ENCODE results near the gene GCLC.

Gene GCLC

GRCh38 chr6:53523511-53524454, 21.1 kb downstream of the GCLC start:
- DNase-seq, result no peak

GRCh38 chr6:53520320-53520928, 24.5 kb downstream of the GCLC start:
- DNase-seq, result no peak

GRCh38 chr6:53518862-53519261, 26.0 kb downstream of the GCLC start:
- no peak for DNase-seq

DNA sequence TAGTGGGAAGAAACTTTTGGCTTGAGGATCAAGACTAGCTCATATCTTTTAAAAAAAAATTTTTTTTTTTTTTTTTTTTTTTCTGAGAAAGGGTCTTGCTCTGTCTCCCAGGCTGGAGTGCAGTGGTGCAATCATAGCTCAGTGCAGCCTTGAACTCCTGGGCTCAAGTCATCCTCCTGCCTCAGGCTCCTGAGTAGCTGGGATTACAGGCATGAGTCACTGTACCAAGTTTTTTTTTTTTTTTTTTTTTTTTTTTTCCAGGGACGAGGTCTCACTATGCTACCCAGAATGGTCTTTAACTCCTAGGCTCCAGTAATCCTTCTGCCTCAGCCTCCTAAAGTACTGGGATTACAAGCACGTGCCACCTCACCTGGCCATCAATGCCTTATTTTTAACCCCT, 27.9 kb downstream of the GCLC start:
- DNase-seq, result no peak

DNA sequence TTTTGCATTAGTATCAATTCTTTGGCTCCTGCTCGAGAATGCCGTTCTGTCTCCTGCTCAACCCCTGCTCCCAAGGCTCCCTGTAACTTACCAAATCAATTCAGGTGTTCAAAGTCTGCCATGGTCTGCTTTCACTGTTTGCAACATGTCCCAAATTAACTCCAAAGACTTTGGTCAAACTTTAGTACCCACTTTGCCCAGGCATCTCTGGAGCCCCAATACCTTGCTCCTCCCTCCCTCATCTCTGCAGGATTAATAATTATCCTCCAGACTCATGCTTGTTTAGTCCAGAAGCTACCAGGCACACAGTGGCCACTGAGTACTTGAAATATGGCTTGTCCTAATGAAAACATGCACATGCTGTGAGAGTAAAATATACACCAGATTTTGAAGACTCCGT, 30.2 kb downstream of the GCLC start:
- no peak for DNase-seq

GRCh38 chr6:53513519-53513966, 31.4 kb downstream of the GCLC start:
- no peak for DNase-seq

GRCh38 chr6:53513056-53513455, 31.8 kb downstream of the GCLC start:
- no peak for DNase-seq

GRCh38 chr6:53512626-53513025, 32.3 kb downstream of the GCLC start:
- no peak for DNase-seq

DNA sequence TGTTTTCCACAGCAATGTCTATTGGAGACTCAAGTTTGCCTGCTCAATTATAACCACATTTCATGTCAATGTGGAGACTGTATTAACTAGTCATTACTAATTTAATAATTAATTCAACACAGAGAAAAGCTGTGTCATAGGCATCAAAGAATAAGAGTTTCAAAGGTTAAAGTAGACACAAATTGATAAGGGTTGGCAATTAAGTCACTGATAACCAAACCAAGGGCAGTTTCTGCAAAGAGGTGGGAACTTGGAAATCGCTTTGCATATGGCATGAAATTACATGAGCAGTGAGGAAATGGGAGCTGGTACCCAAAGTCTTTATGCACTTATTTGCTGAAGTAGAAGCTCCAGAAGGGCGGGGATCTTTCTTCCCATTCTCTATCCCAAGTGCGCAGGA, 34.2 kb downstream of the GCLC start:
- no peak for DNase-seq

DNA sequence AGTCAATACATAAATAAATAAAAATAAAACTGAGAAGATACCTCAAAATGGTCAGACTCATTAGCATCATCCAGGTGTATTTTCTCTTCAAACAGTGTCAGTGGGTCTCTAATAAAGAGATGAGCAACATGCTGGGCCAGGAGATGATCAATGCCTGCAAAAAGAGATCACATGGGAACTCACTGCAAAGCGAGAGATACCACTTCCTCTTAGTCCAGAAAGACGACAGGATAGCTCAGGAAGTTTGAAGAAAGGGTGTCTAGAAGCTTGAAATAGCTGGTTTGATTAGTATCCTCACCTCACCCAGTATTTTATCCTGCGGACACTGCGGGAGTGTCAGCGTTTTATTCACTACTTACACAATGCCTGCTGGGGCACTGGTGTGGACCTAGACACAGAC, 38.0 kb downstream of the GCLC start:
- no peak for DNase-seq

- no peak for DNase-seq
Measured at GRCh38 chr6:53504512-53504911, 40.4 kb downstream of the GCLC start.

DNA sequence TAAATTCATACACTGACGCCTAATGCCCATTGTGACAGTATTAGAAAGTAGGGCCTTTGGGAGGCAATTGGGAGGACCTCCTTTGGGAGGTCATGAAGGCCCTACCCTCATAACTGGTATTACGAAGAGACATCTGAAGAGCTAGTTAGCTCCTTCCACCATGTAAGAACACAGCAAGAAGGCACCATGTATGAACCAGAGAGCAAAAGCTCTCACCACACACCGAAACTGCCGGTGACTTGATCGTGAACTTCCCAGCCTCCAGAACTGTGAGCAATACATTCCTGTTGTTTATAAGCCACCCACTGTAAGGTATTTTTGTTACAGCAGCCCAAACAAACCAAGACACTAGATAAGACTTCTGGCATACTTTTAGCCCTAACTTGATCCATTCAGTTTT, 41.8 kb downstream of the GCLC start:
- no peak for DNase-seq

GRCh38 chr6:53501432-53501831, 43.5 kb downstream of the GCLC start:
- DNase-seq, result no peak

- no peak for DNase-seq
Measured at GRCh38 chr6:53500095-53500494, 44.8 kb downstream of the GCLC start.

DNA sequence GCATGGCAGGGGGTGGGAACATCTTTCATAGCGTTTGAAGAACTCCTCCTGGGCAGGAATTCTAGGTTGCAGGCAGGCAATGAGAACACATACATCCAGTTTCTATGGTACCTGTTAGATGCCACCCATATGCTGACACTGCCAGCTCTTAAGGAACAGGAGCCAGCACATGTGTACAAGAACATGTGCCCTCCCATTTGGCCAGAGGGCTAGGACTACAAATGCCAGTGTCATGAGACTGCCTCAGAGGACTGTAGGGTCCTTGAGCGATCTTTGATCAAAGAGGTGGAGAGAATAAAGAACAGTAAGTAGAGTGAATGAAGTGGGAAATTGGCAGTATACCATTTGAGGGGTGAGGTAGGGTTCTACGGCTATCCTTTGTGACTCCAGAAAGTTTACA, 45.8 kb downstream of the GCLC start:
- no peak for DNase-seq

DNA sequence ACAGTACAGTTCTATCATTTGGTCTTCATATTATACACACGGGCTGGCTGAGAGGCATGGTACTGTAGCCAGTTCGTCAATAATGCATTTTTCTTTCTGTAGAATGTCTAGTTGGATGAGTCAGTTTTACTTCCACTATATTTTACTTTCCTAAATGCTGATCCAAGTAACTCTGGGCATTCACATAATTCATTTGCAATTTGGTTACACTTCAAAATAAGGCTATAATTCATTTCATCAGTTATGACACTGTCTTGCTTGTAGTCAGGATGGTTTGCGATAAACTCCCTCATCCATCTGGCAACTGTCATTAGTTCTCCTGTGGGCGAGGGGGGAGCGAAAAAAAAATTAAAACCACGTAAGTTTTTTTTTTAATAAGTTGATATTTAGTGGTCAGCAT, 46.3 kb downstream of the GCLC start:
- DNase-seq, result no peak

GRCh38 chr6:53497905-53498304, 47.0 kb downstream of the GCLC start:
- no peak for DNase-seq

DNA sequence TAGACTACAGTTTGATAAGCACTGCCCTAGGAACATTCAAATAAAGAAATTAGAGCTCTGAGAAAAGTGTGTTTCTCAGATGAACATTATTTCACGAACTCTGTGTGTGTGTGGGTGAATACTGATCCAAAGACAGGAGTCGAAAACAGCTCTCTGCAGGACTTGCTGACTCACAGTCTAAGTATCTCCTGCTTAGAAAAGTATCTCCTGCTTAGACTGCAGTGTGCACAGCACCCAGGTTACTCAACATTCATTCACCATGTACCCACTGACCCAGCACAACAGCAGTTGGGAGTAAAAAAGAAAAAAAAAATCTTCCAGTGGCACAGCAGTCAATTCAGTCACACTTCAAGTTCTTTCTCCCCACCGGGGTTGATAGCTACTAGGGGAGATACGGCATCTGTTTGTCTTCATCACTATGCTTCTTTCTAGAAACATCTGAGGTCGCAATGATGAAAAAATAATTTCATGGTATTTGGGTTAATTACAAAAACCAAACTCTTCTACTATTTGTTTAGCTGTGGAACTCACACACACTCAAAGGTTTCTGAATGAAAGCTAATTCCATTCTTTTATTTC, 48.0 kb downstream of the GCLC start:
- no peak for DNase-seq

- no peak for DNase-seq
Measured at GRCh38 chr6:53495506-53496499, 49.1 kb downstream of the GCLC start.

DNA sequence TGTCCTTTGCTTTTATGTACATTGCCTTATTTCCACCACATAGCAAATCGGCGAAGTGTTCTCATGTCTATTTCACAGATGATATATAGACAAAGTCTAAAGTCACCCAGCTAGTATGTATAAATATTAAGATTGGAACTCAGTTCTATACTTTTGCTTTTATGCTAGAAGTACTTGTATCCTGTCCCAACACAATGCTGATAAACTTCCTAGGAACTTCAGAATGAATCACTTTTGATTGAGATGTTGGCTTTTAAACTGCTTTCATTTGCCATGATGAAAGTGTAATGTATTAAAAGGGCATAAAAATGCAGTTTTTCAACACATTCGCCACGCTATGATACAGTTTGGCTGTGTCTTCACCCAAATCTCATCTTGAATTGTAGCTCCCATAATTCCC, 50.8 kb downstream of the GCLC start:
- no peak for DNase-seq

DNA sequence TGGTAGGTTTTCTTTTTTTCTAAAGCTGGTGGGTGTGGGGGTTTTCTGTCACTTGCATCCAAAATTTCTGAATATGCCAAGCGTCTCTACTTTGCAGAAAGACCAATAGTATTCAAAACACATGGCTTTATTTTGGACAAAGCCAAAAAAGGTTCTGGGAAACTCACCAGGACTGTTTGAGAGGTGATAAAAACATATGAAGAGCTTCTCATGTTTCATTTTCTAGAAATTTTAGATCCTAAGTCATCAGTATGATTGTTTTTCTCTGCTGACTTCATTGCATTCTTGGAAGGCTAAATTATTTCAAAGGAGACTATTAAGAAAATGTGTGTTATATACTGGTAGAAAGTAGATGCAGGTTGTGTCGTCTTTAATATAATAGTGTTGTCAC, 51.3 kb downstream of the GCLC start:
- DNase-seq, result no peak

- peak; percentile 47 to 71 for DNase-seq
Measured at GRCh38 chr6:53492860-53493634, 51.9 kb downstream of the GCLC start.
